ENCODE measurements around the gene TBL1XR1. TPM values are rescaled to one million over a fixed set of nuclear protein-coding genes. Genes with fewer than 3 reads are reported as not detected.

TBL1XR1 gene
- total RNA-seq, 1 experiment from 2014 or later = 77.6 TPM

DNA sequence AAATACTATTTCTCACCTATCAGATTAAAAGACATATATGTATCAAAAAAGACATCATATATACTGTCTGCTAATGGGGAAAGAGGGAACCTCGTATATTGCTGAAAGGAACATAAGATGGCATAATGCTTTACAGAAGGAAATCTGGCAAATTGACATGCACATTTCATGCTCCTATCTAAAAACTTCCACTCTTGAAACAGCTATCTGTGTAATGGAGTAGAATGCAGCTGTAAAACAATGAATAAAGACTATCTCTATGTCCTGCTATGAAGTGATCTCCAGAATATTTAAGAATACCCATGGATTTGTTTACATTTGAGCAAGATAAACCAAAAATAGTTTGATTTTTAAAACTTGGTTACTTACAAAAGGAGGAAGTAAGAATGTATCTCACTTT, 107.4 kb downstream of the TBL1XR1 start:
- H3K27ac ChIP-seq (ENCODE audit: low read length) = no peak overlapping the region
- H3K4me2 ChIP-seq (ENCODE audit: low read length) = no peak overlapping the region
- DNase-seq (no peak), ATAC-seq (no peak)
- no peak overlapping the region for H3K4me3 ChIP-seq (ENCODE audit: low read length)
- POLR2A ChIA-PET (ENCODE audit: unreplicated experiment) = no interaction called here
- H3K27me3 ChIP-seq (ENCODE audit: low read length) = no peaks in the 10 kb centered on the region
- CTCF ChIA-PET = no interaction called here
- H3K36me3 ChIP-seq (ENCODE audit: low read depth, low read length) = peaks cover 10% of the 10 kb centered on the region
- intact Hi-C loops (cut with micrococcal nuclease) = no loop called here
- H3F3A ChIP-seq (ENCODE audit: low read length, unreplicated experiment) = no peaks in the 10 kb centered on the region
- no TSS peak for BruUV-seq (replicated peaks)
- H3K9me3 ChIP-seq (ENCODE audit: low read length) = no peaks in the 10 kb centered on the region
- no peaks in the 10 kb centered on the region for H3K4me1 ChIP-seq (ENCODE audit: insufficient read depth, low read length)
- no peak overlapping the region for H2AFZ ChIP-seq (ENCODE audit: low read length)
- TF ChIP-seq EZH2phosphoT487 (IDR thresholded peaks at IDR 0.05; ENCODE audit: borderline replicate concordance, low read length) = no peak
- TF ChIP-seq, protein P1, sequence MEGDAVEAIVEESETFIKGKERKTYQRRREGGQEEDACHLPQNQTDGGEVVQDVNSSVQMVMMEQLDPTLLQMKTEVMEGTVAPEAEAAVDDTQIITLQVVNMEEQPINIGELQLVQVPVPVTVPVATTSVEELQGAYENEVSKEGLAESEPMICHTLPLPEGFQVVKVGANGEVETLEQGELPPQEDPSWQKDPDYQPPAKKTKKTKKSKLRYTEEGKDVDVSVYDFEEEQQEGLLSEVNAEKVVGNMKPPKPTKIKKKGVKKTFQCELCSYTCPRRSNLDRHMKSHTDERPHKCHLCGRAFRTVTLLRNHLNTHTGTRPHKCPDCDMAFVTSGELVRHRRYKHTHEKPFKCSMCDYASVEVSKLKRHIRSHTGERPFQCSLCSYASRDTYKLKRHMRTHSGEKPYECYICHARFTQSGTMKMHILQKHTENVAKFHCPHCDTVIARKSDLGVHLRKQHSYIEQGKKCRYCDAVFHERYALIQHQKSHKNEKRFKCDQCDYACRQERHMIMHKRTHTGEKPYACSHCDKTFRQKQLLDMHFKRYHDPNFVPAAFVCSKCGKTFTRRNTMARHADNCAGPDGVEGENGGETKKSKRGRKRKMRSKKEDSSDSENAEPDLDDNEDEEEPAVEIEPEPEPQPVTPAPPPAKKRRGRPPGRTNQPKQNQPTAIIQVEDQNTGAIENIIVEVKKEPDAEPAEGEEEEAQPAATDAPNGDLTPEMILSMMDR (conservative IDR thresholded peaks at IDR 0.05; ENCODE audit: low read depth, low read length) = no peak
- no peak for TF ChIP-seq EZH2 (IDR thresholded peaks at IDR 0.05; ENCODE audit: low read length, unreplicated experiment)
- H3K9ac ChIP-seq (ENCODE audit: low read length) = no peak overlapping the region
- peaks cover 95% of the 10 kb centered on the region for H3K79me2 ChIP-seq (ENCODE audit: low read length)
- no peaks in the 10 kb centered on the region for H4K20me1 ChIP-seq (ENCODE audit: low read length)
- H3K9me2 ChIP-seq (replicated peaks; ENCODE audit: low read length) = no peaks in the 10 kb centered on the region

DNA sequence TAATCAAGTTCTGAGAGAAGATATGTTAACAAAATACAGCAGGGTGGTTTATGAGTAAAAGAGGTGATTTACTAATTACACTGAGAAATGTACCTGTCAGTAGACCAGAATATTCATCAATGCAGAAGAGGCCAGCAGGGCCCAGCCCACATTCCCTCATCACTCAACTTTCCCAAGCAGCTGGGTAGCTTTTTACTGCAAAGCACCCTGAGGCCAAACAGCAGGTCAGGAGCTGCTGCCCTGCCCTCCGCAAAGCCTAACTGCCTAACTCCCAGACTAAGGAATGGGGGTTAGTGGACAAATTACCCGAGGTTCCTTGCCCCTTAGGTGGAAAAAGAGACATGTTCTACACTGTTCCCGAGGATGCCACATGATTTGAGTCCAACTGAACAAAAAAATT, 108.2 kb downstream of the TBL1XR1 start:
- Histone ChIP-seq H3F3A (ENCODE audit: low read length, unreplicated experiment) (no peaks in the 10 kb centered on the region), H3K4me3 (ENCODE audit: low read length) (no peak overlapping the region), H3K27me3 (ENCODE audit: low read length) (no peaks in the 10 kb centered on the region), H4K20me1 (ENCODE audit: low read length) (no peaks in the 10 kb centered on the region), H3K4me1 (ENCODE audit: insufficient read depth, low read length) (no peaks in the 10 kb centered on the region), H3K27ac (ENCODE audit: low read length) (no peak overlapping the region), H3K9me2 (replicated peaks; ENCODE audit: low read length) (no peaks in the 10 kb centered on the region), H3K9me3 (ENCODE audit: low read length) (no peaks in the 10 kb centered on the region), H3K36me3 (ENCODE audit: low read depth, low read length) (peaks cover 7% of the 10 kb centered on the region; the same call in 1 of the 2 replicates), H3K4me2 (ENCODE audit: low read length) (no peak overlapping the region), H3K79me2 (ENCODE audit: low read length) (peaks cover 95% of the 10 kb centered on the region), H3K9ac (ENCODE audit: low read length) (no peak overlapping the region), H2AFZ (ENCODE audit: low read length) (no peak overlapping the region)
- BruUV-seq (replicated peaks) = no TSS peak
- DNase-seq (no peak), ATAC-seq (no peak)
- CTCF ChIA-PET = no interaction called here
- TF ChIP-seq, protein P1 (conservative IDR thresholded peaks at IDR 0.05; ENCODE audit: low read depth, low read length) = no peak
- TF ChIP-seq EZH2 (IDR thresholded peaks at IDR 0.05; ENCODE audit: low read length, unreplicated experiment) (no peak), EZH2phosphoT487 (IDR thresholded peaks at IDR 0.05; ENCODE audit: borderline replicate concordance, low read length) (no peak)
- intact Hi-C loops (cut with micrococcal nuclease) = no loop called here
- POLR2A ChIA-PET (ENCODE audit: unreplicated experiment) = no interaction called here

DNA sequence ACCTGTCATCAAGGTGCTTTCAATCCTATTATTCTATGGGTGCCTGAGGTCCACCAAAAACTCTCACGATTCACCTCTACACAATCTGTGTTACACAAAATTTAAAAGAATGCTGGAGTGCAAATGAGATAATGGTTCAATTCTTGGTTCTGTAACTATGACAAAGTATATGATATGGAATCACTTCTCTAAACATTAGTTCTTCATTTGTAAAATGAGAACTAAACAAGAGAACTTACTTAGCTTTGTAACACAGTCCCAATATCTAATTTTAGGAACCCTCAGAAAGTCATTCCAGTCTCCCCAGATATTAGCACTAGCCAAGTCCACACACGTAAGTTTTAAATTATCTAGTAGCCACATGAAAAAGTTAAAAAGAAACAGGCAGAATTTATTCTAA, 111.5 kb downstream of the TBL1XR1 start:
- CTCF ChIA-PET = no interaction called here
- intact Hi-C loops (cut with micrococcal nuclease) = no loop called here
- no TSS peak for BruUV-seq (replicated peaks)

More for the DNA sequence above, 111.5 kb downstream of the TBL1XR1 start:
- no peak for DNase-seq
- Histone ChIP-seq H3K4me1 (ENCODE audit: insufficient read depth, low read length) (no peaks in the 10 kb centered on the region), H3K4me2 (ENCODE audit: low read length) (no peak overlapping the region), H3F3A (ENCODE audit: low read length, unreplicated experiment) (no peaks in the 10 kb centered on the region), H4K20me1 (ENCODE audit: low read length) (peaks cover 5% of the 10 kb centered on the region; the same call in 1 of the 2 replicates), H3K79me2 (ENCODE audit: low read length) (peaks cover 88% of the 10 kb centered on the region), H3K36me3 (ENCODE audit: low read depth, low read length) (no peaks in the 10 kb centered on the region; the same call in 1 of the 2 replicates), H2AFZ (ENCODE audit: low read length) (no peak overlapping the region), H3K9ac (ENCODE audit: low read length) (no peak overlapping the region), H3K4me3 (ENCODE audit: low read length) (no peak overlapping the region), H3K27me3 (ENCODE audit: low read length) (no peaks in the 10 kb centered on the region), H3K9me3 (ENCODE audit: low read length) (no peaks in the 10 kb centered on the region), H3K9me2 (replicated peaks; ENCODE audit: low read length) (no peaks in the 10 kb centered on the region), H3K27ac (ENCODE audit: low read length) (no peak overlapping the region)
- POLR2A ChIA-PET (ENCODE audit: unreplicated experiment) = no interaction called here
- ATAC-seq = no peak
- TF ChIP-seq EZH2 (IDR thresholded peaks at IDR 0.05; ENCODE audit: low read length, unreplicated experiment) (no peak), EZH2phosphoT487 (IDR thresholded peaks at IDR 0.05; ENCODE audit: borderline replicate concordance, low read length) (no peak)
- TF ChIP-seq, protein P1 (conservative IDR thresholded peaks at IDR 0.05; ENCODE audit: low read depth, low read length) = no peak

All from PC-3 (cell line).